Neural cell (in vitro differentiated cells): Measurements from ENCODE around the gene CACNA1A. TPM values are rescaled to one million over a fixed set of nuclear protein-coding genes. Genes with fewer than 3 reads are reported as not detected.
"Not testable (repeated sequence)": the region's sequence is repeated elsewhere in the genome, so short reads cannot be mapped to it uniquely, and the experiment has no call there.

Experiments
- H2AFZ ChIP-seq: fragments of 200-600, 300-800 bp; sonication (generic), shearing (Covaris generic); 2 replicates; pipeline ENCODE4 v1.6.0; 2014; ENCODE audit warnings: low read depth, mild to moderate bottlenecking, antibody characterized with exemption, low read length, moderate library complexity
- H3F3A ChIP-seq: fragments of 200-600 bp; shearing (Covaris generic); 2 replicates; pipeline ENCODE4 v1.6.1; 2016; ENCODE audit warnings: mild to moderate bottlenecking, moderate library complexity, mixed read lengths, antibody characterized with exemption, low read length; ENCODE audit not compliant: insufficient read depth, poor library complexity, severe bottlenecking
- H3K27ac ChIP-seq: fragments of 200-600, 300-800 bp; sonication (generic), shearing (Covaris generic); 2 replicates; pipeline ENCODE4 v1.5.1; 2014; ENCODE audit warnings: mild to moderate bottlenecking, low read length, moderate library complexity
- H3K27me3 ChIP-seq: fragments of 300-800, 200-600 bp; sonication (generic), shearing (Covaris generic); 2 replicates; pipeline ENCODE4 v1.6.0; 2014; ENCODE audit warnings: mild to moderate bottlenecking, low read depth, low read length, moderate library complexity; ENCODE audit not compliant: insufficient read depth
- H3K36me3 ChIP-seq: fragments of 300-800, 200-600 bp; sonication (generic), shearing (Covaris generic); 2 replicates; pipeline ENCODE4 v1.5.1; 2014; ENCODE audit warnings: mild to moderate bottlenecking, antibody characterized with exemption, low read length, moderate library complexity; ENCODE audit not compliant: insufficient read depth
- H3K4me2 ChIP-seq: fragments of 300-800, 200-600 bp; sonication (generic), shearing (Covaris generic); 2 replicates; pipeline ENCODE4 v1.6.0; 2014; ENCODE audit warnings: mild to moderate bottlenecking, low read length
- H3K4me3 ChIP-seq: fragments of 300-800, 200-600 bp; sonication (generic), shearing (Covaris generic); 2 replicates; pipeline ENCODE4 v1.5.1; 2014; ENCODE audit warnings: mild to moderate bottlenecking, low read length, moderate library complexity
- H3K79me2 ChIP-seq: fragments of 200-600 bp; shearing (Covaris generic); replicated peaks from 2 replicates; pipeline ENCODE4 v1.6.0; 2014; ENCODE audit warnings: mild to moderate bottlenecking, low read length, moderate library complexity; ENCODE audit not compliant: insufficient read depth
- H3K9ac ChIP-seq: fragments of 300-800, 200-600 bp; sonication (generic), shearing (Covaris generic); 2 replicates; pipeline ENCODE4 v1.6.1; 2016; ENCODE audit warnings: mild to moderate bottlenecking, low read length, mixed read lengths
- H3K9me2 ChIP-seq: fragments of 200-600 bp; shearing (Covaris generic); 2 replicates; pipeline ENCODE4 v1.6.1; 2016; ENCODE audit warnings: mild to moderate bottlenecking, low read length, mixed read lengths; ENCODE audit not compliant: insufficient read depth
- H3K9me3 ChIP-seq: fragments of 200-600, 300-800 bp; sonication (generic), shearing (Covaris generic); 2 replicates; pipeline ENCODE4 v1.6.1; 2016; ENCODE audit warnings: mild to moderate bottlenecking, mixed run types, low read length, moderate library complexity, mixed read lengths
- H4K20me1 ChIP-seq: fragments of 200-600 bp; shearing (Covaris generic); 2 replicates; pipeline ENCODE4 v1.6.1; 2016; ENCODE audit warnings: mild to moderate bottlenecking, mixed run types; ENCODE audit not compliant: insufficient read depth
- EP300 ChIP-seq: fragments of 450-650 bp; conservative IDR thresholded peaks from 2 replicates; pipeline ENCODE4 v1.6.1; 2014; ENCODE audit warnings: antibody characterized with exemption, mild to moderate bottlenecking, moderate library complexity; ENCODE audit not compliant: poor library complexity, severe bottlenecking
- EZH2 ChIP-seq: fragments of 200-600, 300-800 bp; shearing (Covaris generic), sonication (generic); IDR thresholded peaks from 2 replicates; pipeline ENCODE4 v1.6.1; 2014; ENCODE audit warnings: antibody characterized with exemption, low read length, borderline replicate concordance, mild to moderate bottlenecking; ENCODE audit not compliant: insufficient read depth, poor library complexity, severe bottlenecking
- MXI1 ChIP-seq: fragments of 450-650 bp; conservative IDR thresholded peaks from 2 replicates; pipeline ENCODE4 v1.6.1; 2014; ENCODE audit warnings: antibody characterized with exemption, mild to moderate bottlenecking; ENCODE audit not compliant: poor library complexity, severe bottlenecking
- POLR2AphosphoS5 ChIP-seq: IDR thresholded peaks from 2 replicates; pipeline ENCODE4 v1.6.1; 2012
- RAD21 ChIP-seq: fragments of 450-650 bp; conservative IDR thresholded peaks from 2 replicates; pipeline ENCODE4 v1.6.1; 2014; ENCODE audit warnings: antibody characterized with exemption, mild to moderate bottlenecking, moderate library complexity
- SMC3 ChIP-seq: fragments of 450-650 bp; conservative IDR thresholded peaks from 2 replicates; pipeline ENCODE4 v1.6.1; 2014; ENCODE audit warnings: antibody characterized with exemption, mild to moderate bottlenecking, moderate library complexity; ENCODE audit not compliant: poor library complexity
- TAF1 ChIP-seq: IDR thresholded peaks from 2 replicates; pipeline ENCODE4 v1.6.1; 2012; ENCODE audit warnings: low read depth
- polyA plus RNA-seq: library from polyadenylated mRNA; depleted of rRNA; stranded (reverse); fragments of >200 nt; gene quantifications from 2 replicates; pipeline ENCODE4 v1.2.3, GENCODE V29; 2014
- TF ChIP-seq, protein P1 (sequence below): IDR thresholded peaks from 2 replicates; pipeline ENCODE4 v1.6.1; 2012; ENCODE audit warnings: borderline replicate concordance
- TF ChIP-seq, protein P2 (sequence below): fragments of 450-650 bp; IDR thresholded peaks from 2 replicates; pipeline ENCODE4 v1.5.1; 2014; ENCODE audit warnings: antibody characterized with exemption, mild to moderate bottlenecking, moderate library complexity; ENCODE audit not compliant: poor library complexity, severe bottlenecking

The CACNA1A gene
- polyA plus RNA-seq, 1 donor from 2014 or later = 6.9 TPM

DNA sequence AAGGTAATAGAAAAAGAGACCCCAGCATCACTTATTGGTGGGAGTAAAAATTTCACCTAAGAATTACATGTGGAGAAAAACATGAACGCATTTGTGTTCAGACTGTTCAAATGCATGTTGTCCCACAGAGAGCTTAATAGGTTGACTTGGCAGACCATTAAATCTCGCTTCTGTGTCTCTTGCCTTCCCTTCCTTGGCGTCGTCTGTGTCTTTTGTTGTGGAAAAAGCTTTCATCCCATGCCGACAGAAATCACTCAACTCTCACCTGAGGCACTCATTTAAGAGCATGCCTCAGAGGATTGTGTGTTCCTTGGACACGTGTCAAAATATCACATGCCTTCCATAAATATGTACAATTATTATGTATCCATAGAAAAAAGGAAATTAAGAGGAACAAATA is 24.4 kb upstream of the CACNA1A start:
- no peaks in the 10 kb centered on the region for H3K79me2 ChIP-seq
- H3K4me3 ChIP-seq = no peak overlapping the region
- TF ChIP-seq EP300 (peak; percentile 86), RAD21 (no peak), POLR2AphosphoS5 (peak; percentile 83), EZH2 (no peak), TAF1 (no peak), SMC3 (no peak), MXI1 (no peak)
- TF ChIP-seq, protein P1, sequence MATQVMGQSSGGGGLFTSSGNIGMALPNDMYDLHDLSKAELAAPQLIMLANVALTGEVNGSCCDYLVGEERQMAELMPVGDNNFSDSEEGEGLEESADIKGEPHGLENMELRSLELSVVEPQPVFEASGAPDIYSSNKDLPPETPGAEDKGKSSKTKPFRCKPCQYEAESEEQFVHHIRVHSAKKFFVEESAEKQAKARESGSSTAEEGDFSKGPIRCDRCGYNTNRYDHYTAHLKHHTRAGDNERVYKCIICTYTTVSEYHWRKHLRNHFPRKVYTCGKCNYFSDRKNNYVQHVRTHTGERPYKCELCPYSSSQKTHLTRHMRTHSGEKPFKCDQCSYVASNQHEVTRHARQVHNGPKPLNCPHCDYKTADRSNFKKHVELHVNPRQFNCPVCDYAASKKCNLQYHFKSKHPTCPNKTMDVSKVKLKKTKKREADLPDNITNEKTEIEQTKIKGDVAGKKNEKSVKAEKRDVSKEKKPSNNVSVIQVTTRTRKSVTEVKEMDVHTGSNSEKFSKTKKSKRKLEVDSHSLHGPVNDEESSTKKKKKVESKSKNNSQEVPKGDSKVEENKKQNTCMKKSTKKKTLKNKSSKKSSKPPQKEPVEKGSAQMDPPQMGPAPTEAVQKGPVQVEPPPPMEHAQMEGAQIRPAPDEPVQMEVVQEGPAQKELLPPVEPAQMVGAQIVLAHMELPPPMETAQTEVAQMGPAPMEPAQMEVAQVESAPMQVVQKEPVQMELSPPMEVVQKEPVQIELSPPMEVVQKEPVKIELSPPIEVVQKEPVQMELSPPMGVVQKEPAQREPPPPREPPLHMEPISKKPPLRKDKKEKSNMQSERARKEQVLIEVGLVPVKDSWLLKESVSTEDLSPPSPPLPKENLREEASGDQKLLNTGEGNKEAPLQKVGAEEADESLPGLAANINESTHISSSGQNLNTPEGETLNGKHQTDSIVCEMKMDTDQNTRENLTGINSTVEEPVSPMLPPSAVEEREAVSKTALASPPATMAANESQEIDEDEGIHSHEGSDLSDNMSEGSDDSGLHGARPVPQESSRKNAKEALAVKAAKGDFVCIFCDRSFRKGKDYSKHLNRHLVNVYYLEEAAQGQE = peak; percentile 26
- TF ChIP-seq, protein P2, sequence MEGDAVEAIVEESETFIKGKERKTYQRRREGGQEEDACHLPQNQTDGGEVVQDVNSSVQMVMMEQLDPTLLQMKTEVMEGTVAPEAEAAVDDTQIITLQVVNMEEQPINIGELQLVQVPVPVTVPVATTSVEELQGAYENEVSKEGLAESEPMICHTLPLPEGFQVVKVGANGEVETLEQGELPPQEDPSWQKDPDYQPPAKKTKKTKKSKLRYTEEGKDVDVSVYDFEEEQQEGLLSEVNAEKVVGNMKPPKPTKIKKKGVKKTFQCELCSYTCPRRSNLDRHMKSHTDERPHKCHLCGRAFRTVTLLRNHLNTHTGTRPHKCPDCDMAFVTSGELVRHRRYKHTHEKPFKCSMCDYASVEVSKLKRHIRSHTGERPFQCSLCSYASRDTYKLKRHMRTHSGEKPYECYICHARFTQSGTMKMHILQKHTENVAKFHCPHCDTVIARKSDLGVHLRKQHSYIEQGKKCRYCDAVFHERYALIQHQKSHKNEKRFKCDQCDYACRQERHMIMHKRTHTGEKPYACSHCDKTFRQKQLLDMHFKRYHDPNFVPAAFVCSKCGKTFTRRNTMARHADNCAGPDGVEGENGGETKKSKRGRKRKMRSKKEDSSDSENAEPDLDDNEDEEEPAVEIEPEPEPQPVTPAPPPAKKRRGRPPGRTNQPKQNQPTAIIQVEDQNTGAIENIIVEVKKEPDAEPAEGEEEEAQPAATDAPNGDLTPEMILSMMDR = no peak
- H3K27me3 ChIP-seq = no peaks in the 10 kb centered on the region
- no peaks in the 10 kb centered on the region for H3F3A ChIP-seq
- H3K9ac ChIP-seq = no peak overlapping the region
- H3K9me3 ChIP-seq = no peaks in the 10 kb centered on the region
- no peaks in the 10 kb centered on the region for H3K9me2 ChIP-seq
- peak overlapping the region; percentile 44 for H3K4me2 ChIP-seq
- H2AFZ ChIP-seq = no peak overlapping the region
- H4K20me1 ChIP-seq = no peaks in the 10 kb centered on the region
- H3K36me3 ChIP-seq = no peaks in the 10 kb centered on the region
- H3K27ac ChIP-seq = no peak overlapping the region

DNA sequence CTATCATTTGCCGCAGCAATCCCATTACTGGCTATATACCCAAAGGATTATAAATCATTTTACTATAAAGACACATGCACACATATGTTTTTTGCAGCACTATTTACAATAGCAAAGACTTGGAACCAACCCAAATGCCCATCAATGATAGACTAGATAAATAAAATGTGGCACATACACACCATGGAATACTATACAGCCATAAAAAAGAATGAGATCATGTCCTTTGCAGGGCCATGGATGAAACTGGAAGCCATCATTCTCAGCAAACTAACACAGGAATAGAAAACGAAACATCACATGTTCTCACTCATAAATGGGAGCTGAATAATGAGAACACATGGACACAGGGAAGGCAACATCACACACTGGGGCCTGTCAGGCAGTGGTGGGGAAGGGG is 23.4 kb upstream of the CACNA1A start:
- H3K4me2 ChIP-seq, H3K9me2 ChIP-seq, H2AFZ ChIP-seq, H3F3A ChIP-seq, H3K27ac ChIP-seq, H3K4me3 ChIP-seq, H3K27me3 ChIP-seq, H3K36me3 ChIP-seq, H3K79me2 ChIP-seq, H3K9me3 ChIP-seq, H3K9ac ChIP-seq, H4K20me1 ChIP-seq: not testable (repeated sequence)

DNA sequence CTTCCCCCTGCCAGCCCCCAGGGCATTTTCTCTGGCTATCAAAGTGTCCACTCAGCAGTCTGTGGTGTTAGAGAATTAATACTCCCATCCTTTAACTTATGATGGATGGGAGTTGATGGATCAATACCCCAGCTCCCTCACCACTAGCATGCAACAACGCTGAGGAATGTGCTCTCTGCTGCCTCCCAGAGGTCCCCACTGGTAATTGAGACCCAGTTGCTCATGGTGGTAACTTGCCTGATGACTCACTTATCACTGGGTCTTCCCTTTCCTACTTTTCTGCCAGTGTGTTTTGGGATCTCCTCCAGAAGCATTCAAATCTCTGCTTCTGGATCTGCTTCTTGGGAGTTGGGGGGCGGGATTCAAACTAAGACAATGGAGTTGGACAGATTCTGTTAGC is 20.3 kb upstream of the CACNA1A start:
- Histone ChIP-seq H4K20me1 (no peaks in the 10 kb centered on the region), H3K36me3 (no peaks in the 10 kb centered on the region), H3F3A (no peaks in the 10 kb centered on the region), H3K9me2 (no peaks in the 10 kb centered on the region), H3K9me3 (no peaks in the 10 kb centered on the region), H2AFZ (no peak overlapping the region), H3K27ac (no peak overlapping the region), H3K4me2 (no peak overlapping the region), H3K27me3 (no peaks in the 10 kb centered on the region), H3K4me3 (no peak overlapping the region), H3K9ac (no peak overlapping the region), H3K79me2 (no peaks in the 10 kb centered on the region)
- TF ChIP-seq EZH2 = no peak
- TF ChIP-seq, protein P2 = peak; percentile 30
